ENCODE data around the gene CHL1. TPM values are rescaled to one million over a fixed set of nuclear protein-coding genes. Genes with fewer than 3 reads are reported as not detected.

Gene CHL1
- total RNA-seq, 1 experiment from 2014 or later, result not detected

GRCh38 chr3:341998-342397 is 145.4 kb downstream of the CHL1 start:
- no peak overlapping the region for H3K27ac ChIP-seq (ENCODE audit: low read depth, low read length, poor library complexity, severe bottlenecking)
- no peak for DNase-seq (ENCODE audit: low spot score)
- intact Hi-C loops (cut with micrococcal nuclease; ENCODE audit: unreplicated experiment), result no loop called here
- no TSS peak for BruUV-seq (replicated peaks)
- CTCF ChIA-PET, result no interaction called here
- POLR2A ChIA-PET (ENCODE audit: low non-redundant PET), result no interaction called here
- no peaks in the 10 kb centered on the region for H3K9me3 ChIP-seq (ENCODE audit: low read depth, low read length, poor library complexity, severe bottlenecking)
- H3K27me3 ChIP-seq (replicated peaks; ENCODE audit: insufficient read depth, low read depth, low read length, poor library complexity), result peaks cover 3% of the 10 kb centered on the region
- H3K4me3 ChIP-seq (ENCODE audit: low read depth, low read length, poor library complexity, severe bottlenecking), result no peak overlapping the region
- no peaks in the 10 kb centered on the region for H3K4me1 ChIP-seq (ENCODE audit: insufficient read depth, low read length, poor library complexity, severe bottlenecking)
- H3K36me3 ChIP-seq (ENCODE audit: insufficient read depth, low read length, poor library complexity, severe bottlenecking), result no peaks in the 10 kb centered on the region
- TF ChIP-seq, protein P1, sequence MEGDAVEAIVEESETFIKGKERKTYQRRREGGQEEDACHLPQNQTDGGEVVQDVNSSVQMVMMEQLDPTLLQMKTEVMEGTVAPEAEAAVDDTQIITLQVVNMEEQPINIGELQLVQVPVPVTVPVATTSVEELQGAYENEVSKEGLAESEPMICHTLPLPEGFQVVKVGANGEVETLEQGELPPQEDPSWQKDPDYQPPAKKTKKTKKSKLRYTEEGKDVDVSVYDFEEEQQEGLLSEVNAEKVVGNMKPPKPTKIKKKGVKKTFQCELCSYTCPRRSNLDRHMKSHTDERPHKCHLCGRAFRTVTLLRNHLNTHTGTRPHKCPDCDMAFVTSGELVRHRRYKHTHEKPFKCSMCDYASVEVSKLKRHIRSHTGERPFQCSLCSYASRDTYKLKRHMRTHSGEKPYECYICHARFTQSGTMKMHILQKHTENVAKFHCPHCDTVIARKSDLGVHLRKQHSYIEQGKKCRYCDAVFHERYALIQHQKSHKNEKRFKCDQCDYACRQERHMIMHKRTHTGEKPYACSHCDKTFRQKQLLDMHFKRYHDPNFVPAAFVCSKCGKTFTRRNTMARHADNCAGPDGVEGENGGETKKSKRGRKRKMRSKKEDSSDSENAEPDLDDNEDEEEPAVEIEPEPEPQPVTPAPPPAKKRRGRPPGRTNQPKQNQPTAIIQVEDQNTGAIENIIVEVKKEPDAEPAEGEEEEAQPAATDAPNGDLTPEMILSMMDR (conservative IDR thresholded peaks at IDR 0.05; ENCODE audit: low read depth, low read length), result no peak
- TF ChIP-seq EZH2 (IDR thresholded peaks at IDR 0.05; ENCODE audit: borderline replicate concordance, low read depth, low read length, poor library complexity, severe bottlenecking), result no peak

DNA sequence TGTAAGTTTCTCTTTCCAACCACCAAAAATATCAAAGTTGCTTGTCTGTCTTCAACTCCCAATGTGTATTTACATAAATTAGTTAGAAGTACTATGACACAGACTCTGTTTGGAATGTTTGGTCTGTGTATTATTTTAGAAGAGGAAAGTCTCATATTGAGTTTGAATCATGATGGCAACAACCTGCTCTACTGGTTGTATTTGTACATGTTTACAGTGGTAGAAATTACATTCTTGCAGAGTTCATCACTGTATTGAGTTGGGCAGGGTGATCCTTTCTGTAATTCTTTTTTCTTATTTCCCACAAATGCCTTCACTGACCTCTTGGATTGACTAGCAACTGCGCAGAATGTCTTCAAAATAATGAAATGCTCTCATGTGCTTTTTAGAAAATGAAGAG is 149.6 kb downstream of the CHL1 start:
- intact Hi-C loops (cut with micrococcal nuclease; ENCODE audit: unreplicated experiment), result no loop called here
- ChIA-PET POLR2A (ENCODE audit: low non-redundant PET) (no interaction called here), CTCF (no interaction called here)
- Histone ChIP-seq H3K27ac (ENCODE audit: low read depth, low read length, poor library complexity, severe bottlenecking) (no peak overlapping the region), H3K4me3 (ENCODE audit: low read depth, low read length, poor library complexity, severe bottlenecking) (no peak overlapping the region), H3K36me3 (ENCODE audit: insufficient read depth, low read length, poor library complexity, severe bottlenecking) (no peaks in the 10 kb centered on the region), H3K27me3 (replicated peaks; ENCODE audit: insufficient read depth, low read depth, low read length, poor library complexity) (peaks cover 3% of the 10 kb centered on the region), H3K4me1 (ENCODE audit: insufficient read depth, low read length, poor library complexity, severe bottlenecking) (peaks cover 6% of the 10 kb centered on the region), H3K9me3 (ENCODE audit: low read depth, low read length, poor library complexity, severe bottlenecking) (no peaks in the 10 kb centered on the region)
- TF ChIP-seq EZH2 (IDR thresholded peaks at IDR 0.05; ENCODE audit: borderline replicate concordance, low read depth, low read length, poor library complexity, severe bottlenecking), result no peak
- TF ChIP-seq, protein P1 (conservative IDR thresholded peaks at IDR 0.05; ENCODE audit: low read depth, low read length), result no peak
- DNase-seq (ENCODE audit: low spot score), result no peak
- BruUV-seq (replicated peaks), result no TSS peak

DNA sequence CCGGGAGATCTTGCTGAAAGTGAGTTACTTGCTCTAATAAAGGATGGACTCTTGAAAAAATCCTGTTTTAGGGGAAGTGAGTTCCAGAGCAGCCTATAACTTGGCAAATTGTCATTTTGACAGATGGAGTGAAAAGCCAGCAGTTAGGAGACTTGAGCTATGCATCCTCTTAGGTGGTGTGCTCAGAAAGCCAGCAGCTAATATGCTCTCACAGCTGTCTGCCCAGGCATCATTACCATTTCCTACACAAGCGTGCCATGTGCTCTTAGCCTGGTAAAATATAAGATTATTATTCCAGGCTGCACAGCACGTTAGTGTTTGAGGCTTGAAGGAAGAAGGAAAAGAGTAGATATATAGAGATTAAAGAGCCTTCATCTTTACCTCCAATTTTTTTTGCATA is 151.0 kb downstream of the CHL1 start:
- Histone ChIP-seq H3K4me3 (ENCODE audit: low read depth, low read length, poor library complexity, severe bottlenecking) (no peak overlapping the region), H3K9me3 (ENCODE audit: low read depth, low read length, poor library complexity, severe bottlenecking) (no peaks in the 10 kb centered on the region), H3K27ac (ENCODE audit: low read depth, low read length, poor library complexity, severe bottlenecking) (no peak overlapping the region), H3K27me3 (replicated peaks; ENCODE audit: insufficient read depth, low read depth, low read length, poor library complexity) (peaks cover 3% of the 10 kb centered on the region), H3K4me1 (ENCODE audit: insufficient read depth, low read length, poor library complexity, severe bottlenecking) (peaks cover 6% of the 10 kb centered on the region), H3K36me3 (ENCODE audit: insufficient read depth, low read length, poor library complexity, severe bottlenecking) (no peaks in the 10 kb centered on the region)
- ChIA-PET CTCF (no interaction called here), POLR2A (ENCODE audit: low non-redundant PET) (no interaction called here)
- intact Hi-C loops (cut with micrococcal nuclease; ENCODE audit: unreplicated experiment), result no loop called here
- no peak for DNase-seq (ENCODE audit: low spot score)
- TF ChIP-seq EZH2 (IDR thresholded peaks at IDR 0.05; ENCODE audit: borderline replicate concordance, low read depth, low read length, poor library complexity, severe bottlenecking), result no peak
- TF ChIP-seq, protein P1 (conservative IDR thresholded peaks at IDR 0.05; ENCODE audit: low read depth, low read length), result no peak
- no TSS peak for BruUV-seq (replicated peaks)
